BJ (cell line): ENCODE measurements around the gene LRRC8C. TPM values are rescaled to one million over a fixed set of nuclear protein-coding genes. Genes with fewer than 3 reads are reported as not detected.

Experiments used
- CTCF ChIA-PET: fragments of 350-600 bp; formaldehyde crosslinking; extraction: SDS; loops from one replicate; lab custom pipeline; 2021; ENCODE audit warnings: antibody characterized with exemption, inconsistent platforms; lab: Yijun Ruan, JAX
- POLR2A ChIA-PET: fragments of 300-600 bp; sonication (Branson Sonifier 250); formaldehyde crosslinking; extraction: SDS; loops from one replicate; lab custom pipeline; 2021; ENCODE audit warnings: antibody characterized with exemption; lab: Charles Lee
- DNase-seq: peaks from one replicate; pipeline ENCODE4 v3.0.0-alpha.2; 2011; ENCODE audit warnings: low read depth
- H3K27me3 ChIP-seq: 2 replicates; pipeline ENCODE4 v1.6.0; 2011; ENCODE audit warnings: low read length; ENCODE audit not compliant: control insufficient read depth, insufficient read depth
- H3K36me3 ChIP-seq: 2 replicates; pipeline ENCODE4 v1.5.1; 2011; ENCODE audit warnings: low read length; ENCODE audit not compliant: control insufficient read depth, insufficient read depth
- H3K4me3 ChIP-seq: 2 replicates; pipeline ENCODE4 v1.5.1; 2011; ENCODE audit warnings: low read depth, mild to moderate bottlenecking, control low read depth, low read length
- polyA plus RNA-seq: library from polyadenylated mRNA; depleted of rRNA; stranded (reverse); fragments of >200 nt; gene quantifications from 2 replicates; pipeline ENCODE4 v1.2.3, GENCODE V29; 2011
- TF ChIP-seq, protein P1 (sequence below): IDR thresholded peaks from 2 replicates; pipeline ENCODE4 v1.5.1; 2011; ENCODE audit warnings: low read depth, mild to moderate bottlenecking, control low read depth, inconsistent platforms, low read length, moderate library complexity; ENCODE audit not compliant: insufficient read depth

Gene LRRC8C
- polyA plus RNA-seq, 1 experiment, result 3.6 TPM

DNA sequence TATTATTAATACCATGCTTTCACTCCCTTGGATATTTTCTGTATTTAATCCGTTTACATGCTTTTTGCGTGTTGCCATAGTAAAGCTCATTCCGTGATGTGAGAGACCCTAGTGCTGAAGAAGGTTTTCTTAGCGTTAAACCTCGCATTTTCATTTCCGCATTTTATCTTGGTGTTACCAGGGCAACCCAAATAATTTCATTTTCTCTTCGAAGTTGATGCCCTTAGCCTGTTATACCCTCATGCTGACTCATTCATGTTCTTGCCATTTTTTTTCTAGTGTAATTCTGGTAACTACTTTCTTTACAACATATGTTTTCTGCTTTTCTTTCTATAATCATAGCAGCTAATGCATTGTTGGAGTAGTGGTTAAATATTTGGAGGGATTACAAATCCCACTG lies 37.2 kb downstream of the LRRC8C start:
- ChIA-PET CTCF (interaction anchor here (0.8 to 3.3 kb wide), 3 partner anchors 9 to 94 kb away, joined by 3 to 11 read pairs (median 3); no protein-coding TSS in a partner anchor), POLR2A (no interaction called here)
- TF ChIP-seq, protein P1, sequence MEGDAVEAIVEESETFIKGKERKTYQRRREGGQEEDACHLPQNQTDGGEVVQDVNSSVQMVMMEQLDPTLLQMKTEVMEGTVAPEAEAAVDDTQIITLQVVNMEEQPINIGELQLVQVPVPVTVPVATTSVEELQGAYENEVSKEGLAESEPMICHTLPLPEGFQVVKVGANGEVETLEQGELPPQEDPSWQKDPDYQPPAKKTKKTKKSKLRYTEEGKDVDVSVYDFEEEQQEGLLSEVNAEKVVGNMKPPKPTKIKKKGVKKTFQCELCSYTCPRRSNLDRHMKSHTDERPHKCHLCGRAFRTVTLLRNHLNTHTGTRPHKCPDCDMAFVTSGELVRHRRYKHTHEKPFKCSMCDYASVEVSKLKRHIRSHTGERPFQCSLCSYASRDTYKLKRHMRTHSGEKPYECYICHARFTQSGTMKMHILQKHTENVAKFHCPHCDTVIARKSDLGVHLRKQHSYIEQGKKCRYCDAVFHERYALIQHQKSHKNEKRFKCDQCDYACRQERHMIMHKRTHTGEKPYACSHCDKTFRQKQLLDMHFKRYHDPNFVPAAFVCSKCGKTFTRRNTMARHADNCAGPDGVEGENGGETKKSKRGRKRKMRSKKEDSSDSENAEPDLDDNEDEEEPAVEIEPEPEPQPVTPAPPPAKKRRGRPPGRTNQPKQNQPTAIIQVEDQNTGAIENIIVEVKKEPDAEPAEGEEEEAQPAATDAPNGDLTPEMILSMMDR, result no peak
- Histone ChIP-seq H3K27me3 (no peaks in the 10 kb centered on the region), H3K4me3 (no peak overlapping the region), H3K36me3 (no peaks in the 10 kb centered on the region)
- DNase-seq, result no peak

DNA sequence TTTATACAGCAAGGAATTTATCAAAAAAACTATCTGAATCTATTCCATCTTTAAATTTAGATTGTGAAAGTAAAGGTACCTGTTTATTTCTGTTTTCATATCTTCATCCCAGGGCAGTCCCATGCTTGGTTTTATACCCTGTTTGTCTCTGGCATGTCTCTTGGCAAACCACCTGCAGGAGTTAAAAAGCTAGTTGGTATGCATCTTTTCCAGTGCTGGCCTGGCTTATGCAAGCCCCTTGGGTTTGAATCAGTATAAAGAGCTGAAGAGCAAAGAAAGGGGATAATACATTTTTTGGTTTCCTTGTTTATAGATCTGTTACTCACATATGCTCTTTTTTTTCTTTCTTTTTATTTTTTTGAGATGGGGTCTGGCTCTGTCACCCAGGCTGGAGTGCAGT lies 37.8 kb downstream of the LRRC8C start:
- no peaks in the 10 kb centered on the region for H3K36me3 ChIP-seq
- no peak for DNase-seq
- CTCF ChIA-PET, result interaction anchor here (0.7 to 3.3 kb wide), 3 partner anchors 10 to 92 kb away, joined by 3 to 11 read pairs (median 4); no protein-coding TSS in a partner anchor
- TF ChIP-seq, protein P1, result no peak
- no peaks in the 10 kb centered on the region for H3K27me3 ChIP-seq
- no peak overlapping the region for H3K4me3 ChIP-seq
- POLR2A ChIA-PET, result no interaction called here

- no peak for DNase-seq
- POLR2A ChIA-PET, result no interaction called here
- no peaks in the 10 kb centered on the region for H3K27me3 ChIP-seq
- no peak overlapping the region for H3K4me3 ChIP-seq
- CTCF ChIA-PET, result interaction anchor here (3.3 kb wide), 1 partner anchor 11 kb away, joined by 11 read pairs; no protein-coding TSS in a partner anchor
- H3K36me3 ChIP-seq, result no peaks in the 10 kb centered on the region
- TF ChIP-seq, protein P1, result no peak
These were observed 39.0 kb downstream of the LRRC8C start for GRCh38 chr1:89671775-89672488.

DNA sequence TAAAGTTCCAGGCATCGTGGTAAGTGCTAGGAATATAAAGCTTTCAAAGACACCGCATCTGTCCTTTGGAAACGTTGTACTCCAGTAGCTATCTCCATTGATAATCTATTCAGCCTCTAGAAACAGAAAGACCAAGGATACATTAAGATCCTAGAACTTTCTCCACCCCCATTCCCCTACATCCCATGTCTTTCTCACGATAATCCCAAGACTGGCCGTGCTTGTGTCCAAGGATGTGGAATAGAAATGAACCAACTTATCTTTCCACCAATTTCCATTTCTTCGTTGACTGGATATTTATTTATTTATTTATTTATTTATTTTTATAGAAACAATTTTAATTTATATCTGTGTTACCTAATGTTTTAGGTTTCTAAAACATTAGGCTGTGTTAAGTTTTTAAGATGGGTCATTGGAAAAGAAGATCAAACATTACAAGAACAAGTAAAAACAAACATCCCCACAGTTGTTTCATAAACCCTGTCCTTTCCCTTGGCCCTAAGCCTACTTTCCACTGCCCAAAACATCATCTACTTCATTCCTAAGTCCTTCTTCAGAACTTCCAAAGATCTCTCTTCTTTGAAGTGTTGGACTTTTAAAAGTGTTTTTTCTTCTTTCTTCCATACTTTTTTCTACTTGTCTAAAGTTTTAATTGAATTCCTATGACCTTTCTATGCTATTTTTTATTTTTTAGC lies 39.7 kb downstream of the LRRC8C start:
- POLR2A ChIA-PET, result no interaction called here
- no peaks in the 10 kb centered on the region for H3K27me3 ChIP-seq
- H3K4me3 ChIP-seq, result no peak overlapping the region
- DNase-seq, result no peak
- CTCF ChIA-PET, result no interaction called here
- TF ChIP-seq, protein P1, result no peak
- H3K36me3 ChIP-seq, result no peaks in the 10 kb centered on the region

DNA sequence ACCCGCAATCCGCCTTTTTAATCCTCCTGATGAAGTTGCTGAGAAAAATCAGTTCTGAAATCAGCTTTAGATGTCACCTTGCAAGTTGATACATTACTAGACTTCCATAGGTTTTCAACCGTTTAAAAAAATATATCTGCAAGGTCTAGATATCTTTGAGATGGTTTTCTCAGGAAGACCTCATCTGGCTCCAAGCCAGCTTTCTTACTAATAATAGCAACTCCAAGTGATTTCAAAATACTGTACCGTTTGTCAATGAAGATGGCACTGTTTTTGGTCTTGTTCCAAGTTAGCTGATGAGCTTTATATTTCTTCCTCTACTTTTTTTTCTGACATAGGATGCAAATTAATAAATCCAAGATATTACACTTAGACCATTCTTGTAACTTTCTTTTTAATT lies 40.3 kb downstream of the LRRC8C start:
- POLR2A ChIA-PET, result no interaction called here
- H3K27me3 ChIP-seq, result no peaks in the 10 kb centered on the region
- H3K36me3 ChIP-seq, result no peaks in the 10 kb centered on the region
- TF ChIP-seq, protein P1, result no peak
- CTCF ChIA-PET, result no interaction called here
- no peak overlapping the region for H3K4me3 ChIP-seq
- no peak for DNase-seq
